ENCODE data around the gene POLN.
"Not testable (repeated sequence)": the region's sequence is repeated elsewhere in the genome, so short reads cannot be mapped to it uniquely, and the experiment has no call there.

Gene POLN

GRCh38 chr4:2222838-2223237 lies 19.1 kb downstream of the POLN start:
- no peak for DNase-seq (ENCODE audit: extremely low read depth in 1 of 2, low read depth in 1 of 2)

DNA sequence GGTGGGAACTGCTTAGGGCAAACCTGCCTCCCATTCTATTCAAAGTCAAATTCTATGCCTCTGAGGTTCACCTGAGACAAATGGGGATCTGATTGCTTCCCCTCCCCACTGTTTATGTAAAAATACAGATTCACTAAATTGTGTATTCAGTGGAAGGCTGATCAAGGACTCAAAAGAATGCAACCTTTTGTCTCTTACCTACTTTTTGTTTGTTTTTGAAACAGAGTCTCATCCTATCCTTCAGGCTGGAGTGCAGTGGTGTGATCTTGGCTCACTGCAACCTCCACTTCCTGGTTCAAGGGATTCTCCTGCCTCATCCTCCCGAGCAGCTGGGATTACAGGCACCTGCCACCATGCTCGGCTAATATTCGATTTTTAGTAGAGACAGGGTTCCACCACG lies 20.5 kb downstream of the POLN start:
- DNase-seq (ENCODE audit: extremely low read depth in 1 of 2, low read depth in 1 of 2) = not testable (repeated sequence)

DNA sequence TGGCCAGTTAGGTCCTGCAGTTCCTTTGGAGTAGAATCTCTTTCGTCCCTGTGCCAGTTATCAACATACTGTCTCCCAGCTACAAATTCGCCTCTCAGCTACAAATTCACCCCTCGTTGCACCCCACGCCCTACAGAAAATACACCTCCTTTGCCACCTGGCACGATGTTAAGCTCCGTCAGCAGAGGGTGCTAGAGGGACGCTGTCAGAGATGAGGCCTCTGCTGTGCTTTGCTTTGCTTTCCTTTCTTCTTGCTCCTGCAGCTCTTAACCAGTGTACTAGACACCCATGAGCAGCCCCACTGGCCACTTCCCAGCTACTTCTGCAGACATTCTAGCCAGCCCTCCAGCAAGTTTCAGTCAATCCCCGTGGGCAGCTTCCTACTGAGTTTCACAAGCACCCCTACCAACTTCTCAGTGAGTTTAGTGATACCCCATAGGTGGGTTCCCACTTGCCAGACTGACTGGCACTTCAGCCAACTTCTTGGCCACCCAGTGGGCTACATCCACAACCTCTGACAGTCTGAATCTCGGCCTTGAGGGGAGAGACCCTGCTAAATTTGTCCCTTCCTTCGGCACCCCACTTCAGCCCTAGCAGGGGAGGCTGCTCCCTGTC lies 21.8 kb downstream of the POLN start:
- DNase-seq (ENCODE audit: extremely low read depth in 1 of 2, low read depth in 1 of 2) = peak; percentile 28 to 57

GRCh38 chr4:2219233-2219760 lies 22.6 kb downstream of the POLN start:
- no peak for DNase-seq (ENCODE audit: extremely low read depth in 1 of 2, low read depth in 1 of 2)

GRCh38 chr4:2218436-2218835 lies 23.5 kb downstream of the POLN start:
- DNase-seq (ENCODE audit: extremely low read depth in 1 of 2, low read depth in 1 of 2) = no peak

DNA sequence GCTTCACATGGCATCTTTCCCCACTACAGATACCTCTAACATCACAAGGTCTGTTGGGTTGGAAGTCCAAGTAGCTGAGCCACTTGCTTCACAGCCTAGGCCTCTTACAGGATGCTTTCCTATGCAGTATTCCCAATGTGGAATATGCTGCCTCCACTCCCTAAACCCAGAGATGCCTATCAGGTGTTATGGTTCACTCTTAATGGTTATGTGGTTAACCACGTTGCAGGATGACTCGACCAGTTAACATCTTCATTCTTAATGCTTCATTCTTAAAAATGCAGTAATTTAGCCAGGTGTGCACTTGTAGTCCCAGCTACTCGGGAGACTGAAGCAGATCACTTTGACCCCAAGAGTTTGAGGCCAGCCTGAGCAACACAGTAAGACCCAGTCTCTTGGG lies 24.2 kb downstream of the POLN start:
- no peak for DNase-seq (ENCODE audit: extremely low read depth in 1 of 2, low read depth in 1 of 2)

GRCh38 chr4:2212831-2213230 lies 29.1 kb downstream of the POLN start:
- DNase-seq (ENCODE audit: extremely low read depth in 1 of 2, low read depth in 1 of 2) = no peak

DNA sequence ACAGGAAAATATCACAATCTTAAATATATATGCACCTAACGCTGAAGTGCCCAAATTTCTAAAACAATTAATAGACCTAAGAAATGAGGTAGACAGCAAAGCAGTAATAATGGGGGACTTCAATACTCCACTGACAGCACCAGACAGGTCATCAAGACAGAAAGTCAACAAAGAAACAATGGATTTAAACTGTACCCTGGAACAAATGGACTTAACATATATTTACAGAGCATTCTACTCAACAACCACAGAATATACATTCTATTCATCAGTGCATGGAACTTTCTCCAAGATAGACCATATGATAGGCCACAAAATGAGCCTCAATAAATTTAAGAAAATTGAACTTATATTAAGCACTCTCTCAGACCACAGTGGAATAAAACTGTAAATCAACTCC lies 39.1 kb downstream of the POLN start:
- not testable (repeated sequence) for DNase-seq (ENCODE audit: extremely low read depth in 1 of 2, low read depth in 1 of 2)

GRCh38 chr4:2194496-2194895 lies 47.4 kb downstream of the POLN start:
- DNase-seq (ENCODE audit: extremely low read depth in 1 of 2, low read depth in 1 of 2) = no peak

DNA sequence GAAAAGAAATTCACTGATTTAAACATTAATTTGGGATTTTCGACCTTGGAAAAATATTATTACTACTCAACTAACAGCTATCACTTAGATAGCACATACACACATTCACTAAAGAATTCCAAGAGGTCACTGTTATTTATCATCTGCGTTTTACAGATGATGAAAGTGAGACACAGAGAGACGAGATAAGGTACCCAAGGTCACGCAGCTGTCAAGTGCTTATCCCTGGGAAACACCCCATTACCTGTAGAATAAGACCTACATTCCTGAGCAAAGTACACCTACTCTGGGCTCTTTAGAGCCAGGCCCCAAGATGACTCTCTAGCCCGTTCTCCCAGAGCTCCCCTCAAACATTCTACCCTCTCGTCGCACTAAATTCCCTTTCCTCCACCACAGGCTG lies 48.6 kb downstream of the POLN start:
- DNase-seq (ENCODE audit: extremely low read depth in 1 of 2, low read depth in 1 of 2) = no peak

DNA sequence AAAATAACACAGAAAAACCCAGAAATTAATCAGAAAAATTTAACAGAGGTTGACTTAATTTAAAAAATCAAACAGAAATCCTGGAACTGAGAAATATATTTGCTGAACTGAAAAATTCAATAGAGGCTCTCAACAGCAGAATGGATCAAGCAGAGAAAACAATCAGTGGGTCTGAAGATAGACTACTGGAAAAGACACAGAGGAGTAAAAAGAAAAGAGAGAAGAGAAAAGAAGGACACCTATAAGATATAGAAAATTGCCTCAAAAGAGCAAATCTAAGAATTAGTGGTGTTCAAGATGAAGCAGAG lies 55.1 kb downstream of the POLN start:
- no peak for DNase-seq (ENCODE audit: extremely low read depth in 1 of 2, low read depth in 1 of 2)

DNA sequence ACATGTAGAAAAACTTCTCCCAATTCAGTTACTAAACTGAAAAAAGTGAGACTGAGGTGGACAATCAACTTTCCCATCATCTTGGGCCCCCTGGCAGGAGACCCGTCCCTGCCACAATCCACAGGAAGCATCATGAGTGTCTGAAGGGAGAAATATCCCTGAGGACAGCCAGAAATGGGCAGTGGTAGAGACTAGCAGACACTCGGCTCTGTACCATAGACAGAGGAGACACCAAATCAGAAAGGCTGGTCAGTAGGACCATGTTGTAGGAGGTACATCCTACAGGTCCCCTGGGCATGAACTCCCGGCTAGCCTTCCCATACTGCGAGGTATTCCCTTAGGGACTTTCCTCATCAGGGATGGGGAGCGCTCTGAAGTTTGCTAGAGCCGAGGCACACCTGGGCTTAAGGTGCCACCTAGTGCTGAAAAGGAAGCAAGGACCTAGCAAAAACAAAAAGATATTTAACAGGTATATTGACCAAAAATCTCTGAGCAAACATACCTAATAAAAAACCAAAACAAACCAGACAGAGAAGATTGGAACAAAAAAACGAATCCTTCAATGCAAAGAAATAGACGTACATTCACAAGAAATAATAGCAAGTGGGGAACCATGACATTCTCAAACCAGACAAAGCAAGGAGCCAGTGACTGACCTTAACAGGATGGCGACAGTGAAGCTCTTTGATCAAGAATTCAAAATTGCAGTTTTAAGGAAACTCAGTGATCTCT lies 55.6 kb downstream of the POLN start:
- DNase-seq (ENCODE audit: extremely low read depth in 1 of 2, low read depth in 1 of 2) = no peak

DNA sequence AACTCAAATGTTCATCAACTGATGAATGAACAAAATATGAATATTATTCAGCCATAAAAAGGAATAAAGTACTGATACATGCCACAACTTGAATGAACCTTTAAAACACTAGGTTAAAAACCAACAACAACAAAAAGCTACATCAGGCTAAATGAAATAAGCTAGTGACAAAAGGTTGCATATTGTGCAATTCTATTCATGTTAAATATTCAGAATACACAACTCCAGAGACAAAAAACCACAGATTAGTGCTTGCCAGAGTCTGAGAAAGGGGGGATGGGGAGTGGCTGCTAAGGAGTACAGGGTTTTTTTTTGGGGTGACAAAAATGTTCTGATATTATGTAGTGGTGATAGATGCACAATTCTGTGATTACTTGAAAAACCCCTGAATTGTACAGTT lies 58.5 kb downstream of the POLN start:
- DNase-seq (ENCODE audit: extremely low read depth in 1 of 2, low read depth in 1 of 2) = no peak

GRCh38 chr4:2182994-2183393 lies 58.9 kb downstream of the POLN start:
- no peak for DNase-seq (ENCODE audit: extremely low read depth in 1 of 2, low read depth in 1 of 2)

GRCh38 chr4:2180410-2180809 lies 61.5 kb downstream of the POLN start:
- DNase-seq (ENCODE audit: extremely low read depth in 1 of 2, low read depth in 1 of 2) = no peak

DNA sequence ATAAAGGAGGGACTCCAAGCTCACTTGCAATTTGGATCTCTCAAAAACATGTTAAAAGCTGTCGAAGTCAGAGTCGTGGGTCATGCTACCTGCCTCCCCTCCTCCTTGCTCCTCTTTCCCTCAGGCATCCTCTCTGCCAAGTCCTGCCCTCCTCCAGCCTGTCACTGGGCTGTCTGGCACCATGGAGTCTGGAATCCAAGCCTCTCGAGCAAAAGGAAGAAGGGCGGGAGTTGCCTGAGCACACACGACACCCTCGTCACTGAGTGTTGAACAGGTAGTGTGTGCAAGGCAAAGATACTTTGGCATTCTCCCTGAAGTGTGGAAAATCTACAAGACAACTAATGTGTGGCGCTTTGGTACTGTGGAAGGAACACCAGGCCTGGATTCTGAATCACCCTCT lies 62.2 kb downstream of the POLN start:
- no peak for DNase-seq (ENCODE audit: extremely low read depth in 1 of 2, low read depth in 1 of 2)

DNA sequence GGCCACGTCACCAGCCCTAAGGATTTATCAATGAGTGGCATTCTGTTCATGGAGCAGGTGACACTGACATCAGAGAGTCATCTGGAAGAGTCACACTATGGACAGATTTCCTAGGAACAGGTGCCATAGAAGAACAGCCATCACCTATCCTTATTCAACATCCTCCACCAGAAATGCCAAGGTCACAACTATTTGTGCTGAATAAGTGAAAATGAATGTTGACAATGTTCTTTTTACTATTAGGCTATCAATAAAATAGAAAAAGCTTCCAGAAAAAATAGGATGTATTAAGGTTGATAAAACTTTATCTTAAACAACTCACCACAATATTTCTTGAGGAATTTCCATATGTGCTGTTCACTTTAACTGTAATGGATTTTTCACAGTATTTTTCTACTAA lies 62.9 kb downstream of the POLN start:
- no peak for DNase-seq (ENCODE audit: extremely low read depth in 1 of 2, low read depth in 1 of 2)

- DNase-seq (ENCODE audit: extremely low read depth in 1 of 2, low read depth in 1 of 2) = no peak
Measured at GRCh38 chr4:2177443-2178093, 64.4 kb downstream of the POLN start.

GRCh38 chr4:2175990-2176698 lies 65.8 kb downstream of the POLN start:
- DNase-seq (ENCODE audit: extremely low read depth in 1 of 2, low read depth in 1 of 2) = no peak

DNA sequence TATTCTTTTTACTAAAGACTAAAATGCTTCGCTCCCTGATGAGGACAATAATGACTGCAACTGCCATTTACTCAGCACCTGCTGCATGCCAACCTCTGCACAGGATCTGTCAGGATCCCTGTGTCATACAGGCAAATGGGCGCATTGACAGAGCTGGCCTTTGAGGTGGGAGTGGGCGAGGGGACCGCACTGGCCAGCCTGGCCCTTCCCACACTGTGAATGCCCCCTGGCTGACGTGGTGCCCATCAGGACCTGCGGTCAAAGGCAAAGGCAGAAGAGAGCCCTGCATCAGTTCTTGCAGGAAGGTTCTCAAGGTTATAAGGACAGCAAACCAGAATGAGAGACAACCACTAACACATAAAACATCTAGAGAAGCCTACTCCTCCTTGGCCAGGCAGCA lies 67.9 kb downstream of the POLN start:
- DNase-seq (ENCODE audit: extremely low read depth in 1 of 2, low read depth in 1 of 2) = no peak

DNA sequence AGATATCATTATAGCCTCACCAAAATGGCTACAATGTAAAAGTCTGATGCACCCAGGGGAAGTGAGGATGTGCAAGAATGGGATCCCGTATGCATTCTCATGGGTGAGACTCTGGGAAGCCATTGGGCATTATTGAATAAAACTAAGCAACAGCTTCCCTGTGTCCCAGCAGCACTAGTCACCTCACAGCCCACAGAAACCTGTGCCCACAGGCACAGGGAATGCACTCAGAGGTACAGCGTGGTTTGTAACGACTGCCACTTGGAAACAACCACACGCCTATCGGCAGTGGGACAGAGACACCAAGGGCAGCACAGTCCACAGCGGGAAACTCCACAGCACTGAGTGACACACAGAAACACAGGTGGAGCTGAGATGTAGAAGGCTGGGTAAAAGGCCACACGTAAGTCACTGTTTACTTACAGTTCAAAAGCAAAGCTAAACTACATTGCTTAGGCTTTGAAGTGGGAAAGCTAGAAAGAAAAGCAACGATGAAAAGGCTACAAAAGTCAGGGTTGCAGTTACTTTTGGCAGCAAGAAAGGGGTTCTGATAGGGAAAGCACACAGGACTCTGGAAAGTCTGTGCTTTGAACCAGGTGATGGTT lies 69.2 kb downstream of the POLN start:
- DNase-seq (ENCODE audit: extremely low read depth in 1 of 2, low read depth in 1 of 2) = no peak

Measured in stimulated activated CD8-positive, alpha-beta memory T cell treated with anti-CD3 and anti-CD28 coated beads, Interleukin-7, amount 100 ng/mL, for 48 hours (primary cell).